HG02938 (cell line): ENCODE results near the gene SEMA7A.

Experiments
- ATAC-seq: cut with Tn5 transposase; IDR thresholded peaks from one replicate; pipeline ENCODE4 v1.9.1; 2021; ENCODE audit warnings: mild to moderate bottlenecking, moderate library complexity; ENCODE audit not compliant: unreplicated experiment

Gene SEMA7A

GRCh38 chr15:74432271-74432967 is 1.3 kb downstream of the SEMA7A start:
- ATAC-seq, result no peak

- ATAC-seq, result no peak
Observed at GRCh38 chr15:74431645-74432044, 2.1 kb downstream of the SEMA7A start.

GRCh38 chr15:74431116-74431515 is 2.6 kb downstream of the SEMA7A start:
- no peak for ATAC-seq

- no peak for ATAC-seq
Observed at GRCh38 chr15:74430510-74430951, 3.2 kb downstream of the SEMA7A start.

GRCh38 chr15:74429781-74430400 is 3.9 kb downstream of the SEMA7A start:
- no peak for ATAC-seq

GRCh38 chr15:74428970-74429780 is 4.6 kb downstream of the SEMA7A start:
- no peak for ATAC-seq

GRCh38 chr15:74428442-74428787 is 5.3 kb downstream of the SEMA7A start:
- no peak for ATAC-seq

- ATAC-seq, result no peak
Observed at GRCh38 chr15:74427607-74428441, 5.9 kb downstream of the SEMA7A start.

GRCh38 chr15:74426404-74427281 is 7.1 kb downstream of the SEMA7A start:
- ATAC-seq, result no peak

- ATAC-seq, result no peak
Observed at GRCh38 chr15:74425630-74426029, 8.1 kb downstream of the SEMA7A start.

GRCh38 chr15:74424901-74425528 is 8.7 kb downstream of the SEMA7A start:
- no peak for ATAC-seq

GRCh38 chr15:74423431-74424257 is 10.1 kb downstream of the SEMA7A start:
- ATAC-seq, result no peak

GRCh38 chr15:74422652-74423430 is 10.9 kb downstream of the SEMA7A start:
- ATAC-seq, result no peak

- ATAC-seq, result no peak
Observed at GRCh38 chr15:74422265-74422651, 11.5 kb downstream of the SEMA7A start.

GRCh38 chr15:74421302-74422245 is 12.2 kb downstream of the SEMA7A start:
- ATAC-seq, result no peak

GRCh38 chr15:74420193-74420905 is 13.4 kb downstream of the SEMA7A start:
- ATAC-seq, result no peak
